B cell (primary cell): ENCODE measurements around the gene RNF166. TPM values are rescaled to one million over a fixed set of nuclear protein-coding genes. Genes with fewer than 3 reads are reported as not detected.

ENCODE experiments used
- ATAC-seq: fragments of 200-7000 bp; cut with Tn5 transposase; one replicate; pipeline ENCODE4 v1.10.0; 2021; ENCODE audit warnings: low read depth, mild to moderate bottlenecking, moderate number of reproducible peaks, moderate library complexity
- CTCF ChIA-PET: fragments of 350-600 bp; sonication (Branson Sonifier 250); formaldehyde crosslinking; loops from one replicate; lab custom pipeline; 2021; ENCODE audit warnings: antibody characterized with exemption, inconsistent platforms; lab: Charles Lee
- POLR2A ChIA-PET: fragments of 350-600 bp; sonication (Branson Sonifier 250); formaldehyde crosslinking; loops from one replicate; lab custom pipeline; 2021; ENCODE audit warnings: antibody characterized with exemption; lab: Charles Lee
- DNase-seq: peaks from one replicate; pipeline ENCODE4 v3.0.0; 2013
- H2AFZ ChIP-seq: 2 replicates; pipeline ENCODE4 v1.6.1; 2012; ENCODE audit warnings: mild to moderate bottlenecking, low read depth, low read length; ENCODE audit not compliant: insufficient read depth, poor library complexity, severe bottlenecking
- H3K27ac ChIP-seq, 2 donors: 1 replicate in 1 of 2; 2 replicates in 1 of 2; pipeline ENCODE4 v1.5.1; 2012 to 2013; ENCODE audit warnings: low read length in 2 of 2, mild to moderate bottlenecking in 2 of 2, moderate library complexity in 1 of 2
- H3K27me3 ChIP-seq, 4 experiments: fragments of 200-600 bp in 1 of 4; sonication (generic) in 1 of 4; replicated peaks in 1 of 4; 1 replicate in 2 of 4; 2 replicates in 2 of 4; pipeline versions ENCODE4 v1.6.1 to v1.7.0; 2013 to 2016; ENCODE audit warnings: low read length in 3 of 4, mild to moderate bottlenecking in 2 of 4, mixed read lengths in 1 of 4, moderate library complexity in 1 of 4; ENCODE audit not compliant: insufficient read depth in 4 of 4, control insufficient read depth in 3 of 4; ENCODE audit errors: control extremely low read depth in 1 of 4
- H3K36me3 ChIP-seq, 2 experiments: replicated peaks in 1 of 2; 1 replicate in 1 of 2; 2 replicates in 1 of 2; pipeline versions ENCODE4 v1.6.1 to v1.7.1; 2013; ENCODE audit warnings: low read length in 1 of 2; ENCODE audit not compliant: insufficient read depth in 2 of 2, control insufficient read depth in 1 of 2; ENCODE audit errors: control extremely low read depth in 1 of 2, extremely low read depth in 1 of 2
- H3K4me1 ChIP-seq, 2 donors: fragments of 200-600 bp in 1 of 2; sonication (generic) in 1 of 2; 1 replicate in 1 of 2; 2 replicates in 1 of 2; pipeline versions ENCODE4 v1.5.1 to v1.6.1; 2013 to 2017; ENCODE audit warnings: low read length in 2 of 2; ENCODE audit not compliant: control insufficient read depth in 2 of 2, insufficient read depth in 2 of 2
- H3K4me2 ChIP-seq: replicated peaks from 2 replicates; pipeline ENCODE3; 2012; ENCODE audit warnings: mild to moderate bottlenecking, low read depth, low read length; ENCODE audit not compliant: poor library complexity, severe bottlenecking
- H3K4me3 ChIP-seq, 5 experiments: fragments of 200-600 bp in 1 of 5; sonication (generic) in 1 of 5; 1 replicate in 3 of 5; 2 replicates in 2 of 5; pipeline versions ENCODE4 v1.5.1 to v1.7.0; 2011 to 2016; ENCODE audit warnings: low read length in 4 of 5, mild to moderate bottlenecking in 4 of 5, low read depth in 2 of 5, control low read depth in 1 of 5, moderate library complexity in 1 of 5; ENCODE audit not compliant: insufficient read depth in 1 of 5; ENCODE audit errors: control extremely low read depth in 1 of 5, extremely low read depth in 1 of 5
- H3K79me2 ChIP-seq: fragments of 200-600 bp; sonication (generic); one replicate; pipeline ENCODE4 v1.6.0; 2016; ENCODE audit warnings: low read length; ENCODE audit not compliant: control insufficient read depth, insufficient read depth
- H3K9ac ChIP-seq: fragments of 200-600 bp; sonication (generic); 2 replicates; pipeline ENCODE4 v1.6.1; 2017; ENCODE audit warnings: mild to moderate bottlenecking, low read length, moderate library complexity
- H3K9me3 ChIP-seq, 3 donors: one replicate each; pipeline versions ENCODE4 v1.6.1 to v1.7.1; 2013; ENCODE audit warnings: low read length in 2 of 3; ENCODE audit not compliant: control insufficient read depth in 2 of 3, insufficient read depth in 1 of 3; ENCODE audit errors: control extremely low read depth in 1 of 3
- H4K20me1 ChIP-seq: 2 replicates; pipeline ENCODE4 v1.6.0; 2012; ENCODE audit warnings: mild to moderate bottlenecking, low read length; ENCODE audit not compliant: insufficient read depth, control insufficient read depth, poor library complexity, severe bottlenecking
- H3K27ac Mint-ChIP-seq: one replicate; pipeline ENCODE4 v1.8.0; 2021; ENCODE audit warnings: mixed read lengths
- H3K27me3 Mint-ChIP-seq: one replicate; pipeline ENCODE4 v1.8.0; 2021; ENCODE audit warnings: mixed read lengths
- H3K4me1 Mint-ChIP-seq: one replicate; pipeline ENCODE4 v1.8.0; 2021; ENCODE audit warnings: mixed read lengths
- H3K4me3 Mint-ChIP-seq: one replicate; pipeline ENCODE4 v1.8.0; 2021; ENCODE audit warnings: mixed read lengths
- H3K9me3 Mint-ChIP-seq: one replicate; pipeline ENCODE4 v1.8.0; 2022; ENCODE audit warnings: mixed read lengths; ENCODE audit not compliant: insufficient read depth
- EZH2 ChIP-seq: IDR thresholded peaks from 2 replicates; pipeline ENCODE4 v1.6.1; 2012; ENCODE audit warnings: borderline replicate concordance, low read depth, mild to moderate bottlenecking, moderate library complexity, low read length; ENCODE audit not compliant: insufficient read depth, poor library complexity, severe bottlenecking
- WGBS: methylation state at CpG from one replicate; pipeline ENCODE4 v1.1.5; 2013; ENCODE audit warnings: missing lambda C conversion rate; ENCODE audit not compliant: insufficient coverage; 5-methylcytosine and 5-hydroxymethylcytosine counted together
- intact Hi-C: fragments of 100-400 bp; cut with micrococcal nuclease; formaldehyde crosslinking; loops from one replicate; pipeline ENCODE4 v1.10.0; 2022
- polyA plus RNA-seq: library from polyadenylated mRNA; depleted of rRNA; stranded (reverse); fragments of >200 nt; gene quantifications from 2 replicates; pipeline ENCODE4 v1.2.3, GENCODE V29; 2012
- total RNA-seq, 2 donors: library from RNA; stranded (reverse); fragments of 120-200 nt in 1 of 2; gene quantifications; 1 replicate in 1 of 2; 2 replicates in 1 of 2; pipeline versions ENCODE4 v1.2.3 to v1.2.4, GENCODE V29; 2013 to 2022
- TF ChIP-seq, protein P1 (sequence below): fragments of 200-600 bp; IDR thresholded peaks from one replicate; pipeline ENCODE4 v1.8.0; 2022; ENCODE audit warnings: antibody characterized with exemption, mild to moderate bottlenecking

RNF166 gene
- total and polyA plus RNA-seq, 2 donors (not counting 1 experiment from before 2014, with no cell fraction given) = 64.1 to 65.0 TPM

DNA sequence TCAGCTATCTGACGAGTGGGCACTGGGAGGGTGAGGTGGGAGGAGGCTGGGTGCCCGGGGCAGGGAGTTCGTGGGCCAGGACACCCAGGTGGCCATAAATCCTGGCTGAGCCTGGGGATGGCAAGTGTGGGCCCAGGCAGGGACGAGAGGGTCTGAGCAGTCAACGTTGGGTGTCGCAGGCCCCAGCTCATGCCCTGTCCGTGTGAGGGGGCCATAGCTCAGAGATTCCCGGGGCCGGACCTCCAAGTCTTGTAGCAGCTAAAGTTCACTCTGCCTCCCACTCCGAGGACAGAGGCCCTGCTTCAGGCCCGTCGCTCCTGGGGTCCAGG is 34.5 kb upstream of the RNF166 start:
- Mint-ChIP-seq H3K27ac (no peak overlapping the region), H3K9me3 (no peaks in the 10 kb centered on the region), H3K4me1 (peaks cover 30% of the 10 kb centered on the region), H3K4me3 (no peak overlapping the region), H3K27me3 (no peaks in the 10 kb centered on the region)
- intact Hi-C loops = no loop called here
- Histone ChIP-seq H3K27me3 (no peaks in the 10 kb centered on the region), H3K9ac (no peak overlapping the region), H3K4me2 (no peak overlapping the region), H3K4me3 (no peak overlapping the region), H3K79me2 (peaks cover 40% of the 10 kb centered on the region), H3K36me3 (peaks cover 0 to 21% of the 10 kb centered on the region in 2 experiments), H3K27ac (no peak overlapping the region), H3K4me1 (peaks cover 33 to 51% of the 10 kb centered on the region in 2 donors), H4K20me1 (peaks cover 70% of the 10 kb centered on the region), H2AFZ (no peak overlapping the region), H3K9me3 (no peaks in the 10 kb centered on the region)
- DNase-seq (no peak), ATAC-seq (no peak)
- 91% methylated on average over 11 of the region's 12 CpGs for WGBS
- ChIA-PET POLR2A (no interaction called here), CTCF (interaction anchor here (0.8 to 13.1 kb wide), 5 partner anchors 43 to 433 kb away, joined by 3 to 138 read pairs (median 3); partner anchors contain the start of genes APRT and PIEZO1)
- no peak for TF ChIP-seq EZH2
- TF ChIP-seq, protein P1, sequence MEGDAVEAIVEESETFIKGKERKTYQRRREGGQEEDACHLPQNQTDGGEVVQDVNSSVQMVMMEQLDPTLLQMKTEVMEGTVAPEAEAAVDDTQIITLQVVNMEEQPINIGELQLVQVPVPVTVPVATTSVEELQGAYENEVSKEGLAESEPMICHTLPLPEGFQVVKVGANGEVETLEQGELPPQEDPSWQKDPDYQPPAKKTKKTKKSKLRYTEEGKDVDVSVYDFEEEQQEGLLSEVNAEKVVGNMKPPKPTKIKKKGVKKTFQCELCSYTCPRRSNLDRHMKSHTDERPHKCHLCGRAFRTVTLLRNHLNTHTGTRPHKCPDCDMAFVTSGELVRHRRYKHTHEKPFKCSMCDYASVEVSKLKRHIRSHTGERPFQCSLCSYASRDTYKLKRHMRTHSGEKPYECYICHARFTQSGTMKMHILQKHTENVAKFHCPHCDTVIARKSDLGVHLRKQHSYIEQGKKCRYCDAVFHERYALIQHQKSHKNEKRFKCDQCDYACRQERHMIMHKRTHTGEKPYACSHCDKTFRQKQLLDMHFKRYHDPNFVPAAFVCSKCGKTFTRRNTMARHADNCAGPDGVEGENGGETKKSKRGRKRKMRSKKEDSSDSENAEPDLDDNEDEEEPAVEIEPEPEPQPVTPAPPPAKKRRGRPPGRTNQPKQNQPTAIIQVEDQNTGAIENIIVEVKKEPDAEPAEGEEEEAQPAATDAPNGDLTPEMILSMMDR = no peak

DNA sequence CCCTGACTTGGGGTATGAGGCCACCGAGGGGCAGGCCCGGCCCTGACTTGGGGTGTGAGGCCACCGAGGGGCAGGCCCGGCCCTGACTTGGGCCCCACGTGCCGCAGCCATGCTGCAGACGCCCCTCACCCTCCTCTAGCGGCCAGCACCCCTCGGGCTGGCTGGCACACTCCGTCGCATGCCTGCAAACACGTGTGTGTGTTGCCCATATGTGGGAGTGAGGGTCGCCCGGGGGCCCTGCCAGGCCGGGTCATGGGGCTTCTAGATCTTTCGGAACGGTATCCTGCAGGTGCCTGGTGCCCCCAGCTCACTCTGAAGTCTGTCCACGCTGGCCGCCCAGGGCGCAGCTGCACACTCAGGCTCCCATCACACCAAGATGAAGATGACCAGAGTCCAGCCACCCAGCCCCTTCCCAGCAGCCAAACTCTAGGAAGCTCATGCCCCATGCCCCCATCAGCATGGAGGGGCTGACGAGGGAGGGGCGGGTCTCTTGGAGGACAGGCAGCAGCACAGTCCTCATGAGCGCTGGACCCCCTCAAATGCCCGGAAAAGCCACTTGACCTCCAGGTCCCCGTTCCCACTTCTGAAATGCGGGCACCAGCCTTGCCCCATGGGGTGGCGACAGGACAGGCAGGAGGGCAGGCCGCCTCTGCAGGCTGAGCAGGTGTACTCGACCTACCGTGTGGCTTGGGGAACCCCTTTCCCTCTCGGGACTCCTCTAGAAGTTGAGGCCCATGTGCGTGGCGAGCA is 33.9 kb upstream of the RNF166 start:
- Histone ChIP-seq H3K4me2 (no peak overlapping the region), H3K36me3 (peaks cover 0 to 25% of the 10 kb centered on the region in 2 experiments), H3K9me3 (no peaks in the 10 kb centered on the region), H3K79me2 (peaks cover 40% of the 10 kb centered on the region), H4K20me1 (peaks cover 70% of the 10 kb centered on the region), H3K27me3 (no peaks in the 10 kb centered on the region), H3K9ac (no peak overlapping the region), H3K4me3 (no peak overlapping the region), H3K27ac (no peak overlapping the region), H3K4me1 (peaks cover 30 to 47% of the 10 kb centered on the region in 2 donors), H2AFZ (no peak overlapping the region)
- Mint-ChIP-seq H3K4me3 (no peak overlapping the region), H3K9me3 (no peaks in the 10 kb centered on the region), H3K4me1 (peaks cover 26% of the 10 kb centered on the region), H3K27ac (no peak overlapping the region), H3K27me3 (no peaks in the 10 kb centered on the region)
- TF ChIP-seq, protein P1 = no peak
- TF ChIP-seq EZH2 = no peak
- ChIA-PET CTCF (interaction anchor here (0.8 to 13.1 kb wide), 5 partner anchors 44 to 434 kb away, joined by 3 to 138 read pairs (median 3); partner anchors contain the start of genes APRT and PIEZO1), POLR2A (no interaction called here)
- ATAC-seq (no peak), DNase-seq (no peak)
- intact Hi-C loops = no loop called here
- WGBS = 87% methylated on average over 31 of the region's 33 CpGs
